BJ (cell line): Measurements from ENCODE around the gene DNAJC13. TPM values are rescaled to one million over a fixed set of nuclear protein-coding genes. Genes with fewer than 3 reads are reported as not detected.

ENCODE experiments used
- CTCF ChIA-PET: fragments of 350-600 bp; formaldehyde crosslinking; extraction: SDS; loops from one replicate; lab custom pipeline; 2021; ENCODE audit warnings: antibody characterized with exemption, inconsistent platforms; lab: Yijun Ruan, JAX
- POLR2A ChIA-PET: fragments of 300-600 bp; sonication (Branson Sonifier 250); formaldehyde crosslinking; extraction: SDS; loops from one replicate; lab custom pipeline; 2021; ENCODE audit warnings: antibody characterized with exemption; lab: Charles Lee
- DNase-seq: peaks from one replicate; pipeline ENCODE4 v3.0.0-alpha.2; 2011; ENCODE audit warnings: low read depth
- H3K27me3 ChIP-seq: 2 replicates; pipeline ENCODE4 v1.6.0; 2011; ENCODE audit warnings: low read length; ENCODE audit not compliant: control insufficient read depth, insufficient read depth
- H3K36me3 ChIP-seq: 2 replicates; pipeline ENCODE4 v1.5.1; 2011; ENCODE audit warnings: low read length; ENCODE audit not compliant: control insufficient read depth, insufficient read depth
- H3K4me3 ChIP-seq: 2 replicates; pipeline ENCODE4 v1.5.1; 2011; ENCODE audit warnings: low read depth, mild to moderate bottlenecking, control low read depth, low read length
- CTCF ChIP-seq: IDR thresholded peaks from 2 replicates; pipeline ENCODE4 v1.5.1; 2011; ENCODE audit warnings: low read depth, mild to moderate bottlenecking, control low read depth, inconsistent platforms, low read length, moderate library complexity; ENCODE audit not compliant: insufficient read depth
- polyA plus RNA-seq: library from polyadenylated mRNA; depleted of rRNA; stranded (reverse); fragments of >200 nt; gene quantifications from 2 replicates; pipeline ENCODE4 v1.2.3, GENCODE V29; 2011

The DNAJC13 gene
- polyA plus RNA-seq, 1 experiment = 21.7 TPM

- POLR2A ChIA-PET = no interaction called here
- Histone ChIP-seq H3K36me3 (peaks cover 12% of the 10 kb centered on the region), H3K27me3 (no peaks in the 10 kb centered on the region), H3K4me3 (no peak overlapping the region)
- DNase-seq = no peak
- CTCF ChIA-PET = interaction anchor here (1.1 to 1.5 kb wide), 3 partner anchors 18 to 158 kb away, joined by 3 to 4 read pairs (median 4); no protein-coding TSS in a partner anchor
- TF ChIP-seq CTCF = no peak
Measured at GRCh38 chr3:132509506-132509905, 92.2 kb downstream of the DNAJC13 start.

GRCh38 chr3:132513057-132513456 is 95.8 kb downstream of the DNAJC13 start:
- Histone ChIP-seq H3K27me3 (no peaks in the 10 kb centered on the region), H3K4me3 (no peak overlapping the region), H3K36me3 (peaks cover 14% of the 10 kb centered on the region)
- no peak for TF ChIP-seq CTCF
- ChIA-PET POLR2A (no interaction called here), CTCF (interaction anchor here (1.4 kb wide), 1 partner anchor 14 kb away, joined by 4 read pairs; no protein-coding TSS in a partner anchor)
- no peak for DNase-seq

GRCh38 chr3:132517311-132517710 is 100.0 kb downstream of the DNAJC13 start:
- POLR2A ChIA-PET = no interaction called here
- Histone ChIP-seq H3K27me3 (no peaks in the 10 kb centered on the region), H3K36me3 (peaks cover 15% of the 10 kb centered on the region), H3K4me3 (no peak overlapping the region)
- CTCF ChIA-PET = interaction anchor here (1.0 kb wide), 1 partner anchor 125 kb away, joined by 3 read pairs; no protein-coding TSS in a partner anchor
- TF ChIP-seq CTCF = no peak
- no peak for DNase-seq

GRCh38 chr3:132519914-132520313 is 102.6 kb downstream of the DNAJC13 start:
- no peak for TF ChIP-seq CTCF
- no peak overlapping the region for H3K4me3 ChIP-seq
- H3K36me3 ChIP-seq = peaks cover 10% of the 10 kb centered on the region
- POLR2A ChIA-PET = interaction anchor here (0.6 kb wide), 1 partner anchor 35 kb away, joined by 4 read pairs; no protein-coding TSS in a partner anchor
- no peaks in the 10 kb centered on the region for H3K27me3 ChIP-seq
- CTCF ChIA-PET = no interaction called here
- DNase-seq = no peak

- peaks cover 7% of the 10 kb centered on the region for H3K36me3 ChIP-seq
- H3K27me3 ChIP-seq = no peaks in the 10 kb centered on the region
- no peak overlapping the region for H3K4me3 ChIP-seq
- POLR2A ChIA-PET = no interaction called here
- CTCF ChIA-PET = interaction anchor here (1.0 to 3.9 kb wide), 4 partner anchors 9 to 17 kb away, joined by 3 to 19 read pairs (median 4); no protein-coding TSS in a partner anchor
- no peak for TF ChIP-seq CTCF
- no peak for DNase-seq
Measured at GRCh38 chr3:132521901-132522300, 104.6 kb downstream of the DNAJC13 start.
